Cardiac muscle cell (in vitro differentiated cells and primary cell): ENCODE results near the gene OR52A5. TPM values are rescaled to one million over a fixed set of nuclear protein-coding genes. Genes with fewer than 3 reads are reported as not detected.
"Not testable (repeated sequence)": the region's sequence is repeated elsewhere in the genome, so short reads cannot be mapped to it uniquely, and the experiment has no call there.

Experiments
- DNase-seq, 2 donors: peaks; one replicate each; pipeline versions ENCODE4 v3.0.0 to v3.0.0-alpha.2; 2010 to 2017; ENCODE audit warnings: low read depth in 1 of 2, low spot score in 1 of 2
- H3K27ac ChIP-seq: fragments of 200-600 bp; sonication (generic); 2 replicates; pipeline ENCODE4 v1.5.1; 2016
- H3K27me3 ChIP-seq: fragments of 200-600 bp; sonication (generic); 2 replicates; pipeline ENCODE4 v1.6.0; 2016; ENCODE audit warnings: control low read depth
- H3K36me3 ChIP-seq: fragments of 200-600 bp; sonication (generic); 2 replicates; pipeline ENCODE4 v1.5.1; 2016; ENCODE audit warnings: control low read depth
- H3K4me1 ChIP-seq: fragments of 200-600 bp; sonication (generic); 2 replicates; pipeline ENCODE4 v1.8.1; 2017; ENCODE audit warnings: low read depth, mild to moderate bottlenecking, mixed run types
- H3K4me3 ChIP-seq: fragments of 200-600 bp; sonication (generic); 2 replicates; pipeline ENCODE4 v1.5.1; 2016; ENCODE audit warnings: mild to moderate bottlenecking
- H3K9me3 ChIP-seq: fragments of 200-600 bp; sonication (generic); 2 replicates; pipeline ENCODE4 v1.5.1; 2017; ENCODE audit warnings: low read depth, mild to moderate bottlenecking, control low read depth
- polyA plus RNA-seq: library from polyadenylated mRNA; unstranded; fragments of >200 nt; fragmentation: Nextera tagmentation; extraction: Ambion mirVana; gene quantifications from 2 replicates; pipeline ENCODE4 v1.2.1, GENCODE V29; 2016
- total RNA-seq: library from RNA; depleted of rRNA; stranded (reverse); fragments of >200 nt; gene quantifications from 2 replicates; pipeline ENCODE4 v1.2.3, GENCODE V29; 2016
- TF ChIP-seq, protein P1 (sequence below): IDR thresholded peaks from 2 replicates; pipeline ENCODE4 v1.5.1; 2012; ENCODE audit warnings: low read depth, mild to moderate bottlenecking, low read length

Gene OR52A5
- not detected in 2 replicates for total RNA-seq
- not detected in 2 replicates for polyA plus RNA-seq

DNA sequence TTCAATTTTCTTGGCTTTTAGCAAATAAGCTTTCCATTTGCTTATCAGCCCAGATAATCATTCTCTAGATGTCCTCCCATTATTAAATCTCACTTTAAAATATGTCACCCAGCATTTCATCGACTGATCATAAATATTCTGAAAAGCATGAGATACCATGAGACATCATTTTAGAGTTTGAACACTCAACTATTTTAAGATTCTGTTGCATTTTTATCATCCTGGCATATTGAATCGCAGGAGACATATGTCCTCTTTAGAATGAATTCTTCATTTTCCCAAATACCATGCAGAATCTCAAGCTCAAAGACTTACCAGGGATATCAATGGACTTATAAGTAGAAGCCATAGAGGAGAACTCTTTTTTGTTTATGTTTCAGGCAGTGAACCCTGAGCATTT is at the start of gene OR52A5:
Gene OR52A5 (minus strand): TSS at position 361 of the 400 bp plus-strand sequence. CDS start 5,714 bp downstream, outside the sequence.
- DNase-seq, result no peak
- no peaks in the 10 kb centered on the region for H3K4me1 ChIP-seq
- H3K27me3 ChIP-seq, result no peaks in the 10 kb centered on the region
- H3K27ac ChIP-seq, result no peak within 1 kb of the TSS
- H3K4me3 ChIP-seq, result no peak within 1 kb of the TSS
- H3K9me3 ChIP-seq, result no peaks in the 10 kb centered on the region
- H3K36me3 ChIP-seq, result no peaks in the 10 kb centered on the region
- TF ChIP-seq, protein P1, sequence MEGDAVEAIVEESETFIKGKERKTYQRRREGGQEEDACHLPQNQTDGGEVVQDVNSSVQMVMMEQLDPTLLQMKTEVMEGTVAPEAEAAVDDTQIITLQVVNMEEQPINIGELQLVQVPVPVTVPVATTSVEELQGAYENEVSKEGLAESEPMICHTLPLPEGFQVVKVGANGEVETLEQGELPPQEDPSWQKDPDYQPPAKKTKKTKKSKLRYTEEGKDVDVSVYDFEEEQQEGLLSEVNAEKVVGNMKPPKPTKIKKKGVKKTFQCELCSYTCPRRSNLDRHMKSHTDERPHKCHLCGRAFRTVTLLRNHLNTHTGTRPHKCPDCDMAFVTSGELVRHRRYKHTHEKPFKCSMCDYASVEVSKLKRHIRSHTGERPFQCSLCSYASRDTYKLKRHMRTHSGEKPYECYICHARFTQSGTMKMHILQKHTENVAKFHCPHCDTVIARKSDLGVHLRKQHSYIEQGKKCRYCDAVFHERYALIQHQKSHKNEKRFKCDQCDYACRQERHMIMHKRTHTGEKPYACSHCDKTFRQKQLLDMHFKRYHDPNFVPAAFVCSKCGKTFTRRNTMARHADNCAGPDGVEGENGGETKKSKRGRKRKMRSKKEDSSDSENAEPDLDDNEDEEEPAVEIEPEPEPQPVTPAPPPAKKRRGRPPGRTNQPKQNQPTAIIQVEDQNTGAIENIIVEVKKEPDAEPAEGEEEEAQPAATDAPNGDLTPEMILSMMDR, result no peak

DNA sequence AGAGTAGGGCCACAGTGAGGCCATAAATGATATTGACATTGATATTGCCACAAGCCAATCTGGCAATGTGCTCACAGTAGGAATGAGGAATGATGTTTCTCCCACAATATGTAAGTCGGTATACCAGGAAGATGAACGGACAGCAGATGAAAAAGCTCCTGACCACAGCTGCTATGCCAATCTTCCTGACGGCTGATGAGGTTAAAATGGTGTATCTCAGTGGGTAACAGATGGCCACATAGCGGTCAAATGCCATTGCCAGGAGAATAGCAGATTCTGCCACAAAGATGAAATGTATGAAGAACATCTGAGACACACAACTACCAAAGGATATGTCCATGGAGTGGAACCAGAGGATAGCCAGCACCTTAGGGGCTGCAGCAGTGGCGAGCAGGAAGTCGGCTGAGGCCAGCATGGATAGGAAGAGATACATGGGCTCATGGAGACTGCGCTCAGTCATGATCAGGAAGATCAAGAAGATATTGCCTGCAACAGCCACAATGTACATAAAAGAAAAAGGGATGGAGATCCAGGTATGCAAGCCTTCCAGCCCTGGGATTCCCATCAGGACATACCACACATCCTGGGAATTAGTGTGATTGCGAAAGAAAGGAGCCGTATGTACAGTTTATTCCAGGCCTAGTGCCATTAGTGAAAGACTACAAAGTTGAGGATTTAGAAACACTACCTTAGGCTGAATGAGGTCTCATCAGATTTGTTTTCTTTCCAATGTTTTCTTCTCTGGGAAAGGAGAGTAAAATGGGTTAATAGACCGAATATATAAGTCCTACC is 40.1 kb upstream of the OR52A5 start:
- Histone ChIP-seq H3K27me3 (no peaks in the 10 kb centered on the region), H3K36me3 (no peaks in the 10 kb centered on the region), H3K4me3 (no peak overlapping the region), H3K4me1 (no peaks in the 10 kb centered on the region), H3K27ac (no peak overlapping the region), H3K9me3 (no peaks in the 10 kb centered on the region)
- TF ChIP-seq, protein P1, result no peak
- no peak for DNase-seq

DNA sequence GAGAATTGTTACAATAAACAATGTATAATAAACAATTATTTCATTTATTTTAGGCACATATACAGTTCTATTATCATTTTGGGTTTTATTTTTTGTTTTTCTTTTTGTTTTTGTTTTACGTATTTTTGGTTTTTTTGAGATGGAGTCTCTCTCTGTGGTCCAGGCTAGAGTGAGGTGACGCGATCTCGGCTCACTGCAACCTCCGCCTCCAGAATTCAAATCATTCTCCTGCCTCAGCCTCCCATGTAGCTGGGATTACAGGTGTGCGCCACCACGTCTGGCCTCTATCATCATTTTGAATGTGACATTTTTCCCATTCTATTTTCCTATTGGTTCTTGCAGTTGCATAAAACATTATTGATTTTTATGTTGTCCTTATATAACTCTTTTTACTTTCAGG is 36.8 kb upstream of the OR52A5 start:
- no peaks in the 10 kb centered on the region for H3K9me3 ChIP-seq
- H3K27ac ChIP-seq, result no peak overlapping the region
- no peaks in the 10 kb centered on the region for H3K36me3 ChIP-seq
- TF ChIP-seq, protein P1, result no peak
- H3K27me3 ChIP-seq, result no peaks in the 10 kb centered on the region
- DNase-seq, result no peak
- H3K4me3 ChIP-seq, result no peak overlapping the region
- H3K4me1 ChIP-seq, result no peaks in the 10 kb centered on the region

DNA sequence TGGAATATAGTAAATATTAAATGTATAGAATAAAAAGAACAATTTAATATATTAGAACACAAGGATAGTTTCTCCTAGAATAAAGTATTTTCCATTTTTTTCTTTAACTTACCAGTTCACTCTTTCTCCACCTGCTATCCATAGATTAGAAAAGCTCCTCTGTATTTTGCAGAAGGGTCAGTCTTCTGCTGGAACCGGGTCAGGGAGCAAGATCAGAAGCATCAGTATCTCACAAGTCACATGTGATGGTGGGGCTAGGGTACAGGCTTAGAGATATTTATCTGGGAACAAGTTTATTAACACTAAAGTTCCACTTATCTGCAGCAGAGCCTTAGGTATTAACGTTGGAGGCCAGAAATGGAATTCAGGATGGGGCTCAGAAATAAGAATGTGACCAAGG is 33.7 kb upstream of the OR52A5 start:
- H3K4me3 ChIP-seq, result no peak overlapping the region
- no peaks in the 10 kb centered on the region for H3K4me1 ChIP-seq
- TF ChIP-seq, protein P1, result no peak
- no peaks in the 10 kb centered on the region for H3K36me3 ChIP-seq
- no peak for DNase-seq
- no peaks in the 10 kb centered on the region for H3K9me3 ChIP-seq
- no peak overlapping the region for H3K27ac ChIP-seq
- H3K27me3 ChIP-seq, result no peaks in the 10 kb centered on the region

DNA sequence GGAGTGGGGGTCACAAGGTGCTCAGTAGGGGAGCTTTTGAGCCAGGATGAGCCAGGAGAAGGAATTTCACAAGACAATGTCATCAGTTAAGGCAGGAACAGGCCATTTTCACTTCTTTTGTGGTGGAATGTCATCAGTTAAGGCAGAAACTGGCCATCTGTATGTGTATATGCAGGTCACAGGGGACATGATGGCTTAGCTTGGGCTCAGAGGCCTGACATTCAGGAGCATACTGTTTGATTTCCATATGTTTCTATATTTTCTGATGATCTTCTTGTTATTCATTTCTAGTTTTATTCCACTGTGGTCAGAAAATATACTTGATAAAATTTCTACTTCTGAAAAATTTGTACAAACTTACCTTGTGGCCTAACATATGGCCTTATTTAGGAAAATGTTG is 27.7 kb upstream of the OR52A5 start:
- H3K9me3 ChIP-seq, result not testable (repeated sequence)

DNA sequence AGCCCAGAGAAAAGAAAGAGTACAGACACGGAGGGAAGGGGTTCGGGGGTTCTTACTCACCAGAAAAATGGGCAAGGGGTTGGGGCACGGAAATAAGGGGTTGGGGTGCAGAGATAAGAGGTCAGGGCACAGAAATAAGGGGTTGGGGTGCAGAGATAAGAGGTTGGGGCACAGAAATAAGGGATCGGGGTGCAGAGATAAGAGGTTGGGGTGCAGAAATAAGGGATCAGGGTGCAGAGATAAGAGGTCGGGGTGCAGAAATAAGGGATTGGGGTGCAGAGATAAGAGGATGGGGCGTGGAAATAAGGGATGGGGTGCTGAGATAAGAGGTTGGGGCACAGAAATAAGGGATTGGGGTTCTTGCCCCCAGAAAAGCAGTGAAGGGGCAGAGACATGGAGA is 26.7 kb upstream of the OR52A5 start:
- not testable (repeated sequence) for H3K9me3 ChIP-seq, H3K27me3 ChIP-seq, DNase-seq, H3K4me1 ChIP-seq, H3K4me3 ChIP-seq, H3K36me3 ChIP-seq, H3K27ac ChIP-seq

More for the DNA sequence above, 27.7 kb upstream of the OR52A5 start:
- not testable (repeated sequence) for H3K27me3 ChIP-seq, H3K36me3 ChIP-seq, H3K27ac ChIP-seq, H3K4me1 ChIP-seq, DNase-seq, H3K4me3 ChIP-seq

DNA sequence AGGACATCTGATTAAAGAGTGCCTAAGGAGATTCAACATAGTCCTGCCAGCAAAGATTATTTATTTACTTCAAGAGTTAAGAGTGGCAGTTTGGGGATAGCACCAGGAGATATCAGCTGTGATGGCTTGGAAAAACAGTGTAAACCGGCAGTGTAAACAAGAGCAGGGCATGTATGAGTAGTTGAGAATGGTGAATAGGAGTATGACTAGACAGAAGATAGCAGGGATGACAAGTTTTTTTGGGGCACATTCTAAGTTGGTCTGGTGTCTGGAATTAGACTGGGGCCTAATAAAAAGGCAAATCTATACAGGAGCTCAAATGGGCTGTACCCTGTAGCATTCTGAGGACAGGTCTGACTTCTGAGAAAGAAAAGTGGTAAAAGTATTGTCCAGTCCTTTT is 22.9 kb upstream of the OR52A5 start:
- not testable (repeated sequence) for H3K36me3 ChIP-seq, H3K4me3 ChIP-seq, H3K9me3 ChIP-seq, H3K4me1 ChIP-seq, DNase-seq, H3K27ac ChIP-seq, H3K27me3 ChIP-seq

DNA sequence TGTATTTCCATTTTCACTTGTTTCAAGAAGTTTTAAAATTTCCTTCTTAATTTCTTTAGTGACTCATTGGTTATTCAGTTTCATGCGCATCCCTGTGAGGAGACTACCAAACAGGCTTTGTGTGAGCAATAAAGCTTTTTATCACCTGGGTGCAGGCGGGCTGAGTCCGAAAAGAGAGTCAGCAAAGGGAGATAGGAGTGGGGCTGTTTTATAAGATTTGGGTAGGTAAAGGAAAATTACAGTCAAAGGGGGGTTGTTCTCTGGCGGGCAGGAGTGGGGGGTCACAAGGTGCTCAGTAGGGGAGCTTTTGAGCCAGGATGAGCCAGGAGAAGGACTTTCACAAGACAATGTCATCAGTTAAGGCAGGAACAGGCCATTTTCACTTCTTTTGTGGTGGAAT is 22.1 kb upstream of the OR52A5 start:
- H3K27me3 ChIP-seq, H3K36me3 ChIP-seq, H3K4me3 ChIP-seq, H3K27ac ChIP-seq, H3K9me3 ChIP-seq, DNase-seq, H3K4me1 ChIP-seq: not testable (repeated sequence)
